ENCODE measurements around the gene CAMK2N1.

DNA sequence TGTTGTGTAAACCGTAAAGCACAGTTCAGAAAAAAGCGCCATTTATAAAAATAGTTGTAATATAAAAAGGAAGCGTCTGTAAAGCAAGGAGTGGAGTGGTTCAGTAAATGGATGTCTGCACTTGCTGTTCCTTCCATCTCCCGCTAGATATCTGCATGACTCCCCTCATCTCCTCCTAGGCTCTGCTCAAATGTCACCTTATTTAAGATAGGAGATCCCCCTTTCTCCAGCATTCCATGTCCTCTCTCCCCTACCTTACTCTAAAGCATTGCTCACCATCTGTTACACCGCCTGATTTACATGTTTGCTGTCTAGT lies 21.2 kb upstream of the CAMK2N1 start:
- TF ChIP-seq NFRKB (IDR thresholded peaks at IDR 0.05) (no peak), SUZ12 (IDR thresholded peaks at IDR 0.05) (no peak), TARDBP (IDR thresholded peaks at IDR 0.05) (no peak), FOXA1 (IDR thresholded peaks at IDR 0.05) (no peak), ELF4 (IDR thresholded peaks at IDR 0.05) (no peak), BHLHE40 (IDR thresholded peaks at IDR 0.05; ENCODE audit: borderline replicate concordance) (no peak), ARNT (IDR thresholded peaks at IDR 0.05) (no peak), SP1 (IDR thresholded peaks at IDR 0.05) (no peak), FOXK2 (IDR thresholded peaks at IDR 0.05) (no peak), PKNOX1 (IDR thresholded peaks at IDR 0.05) (no peak), FOXM1 (IDR thresholded peaks at IDR 0.05; ENCODE audit: borderline replicate concordance) (no peak), ZNF384 (IDR thresholded peaks at IDR 0.05) (no peak)
